MM.1S (cell line): ENCODE data around the gene PLCB1.

Source experiments
- EZH2 ChIP-seq: fragments of 300-600 bp; sonication (generic); optimal IDR thresholded peaks from 2 replicates; pipeline ENCODE3; 2017; ENCODE audit warnings: low read depth, mild to moderate bottlenecking, antibody characterized with exemption, low read length, mixed read lengths
- TF ChIP-seq, protein P1 (sequence below): fragments of 300-600 bp; sonication (generic); IDR thresholded peaks from 2 replicates; pipeline ENCODE4 v1.5.1; 2016; ENCODE audit warnings: antibody characterized with exemption, low read length, mixed read lengths

- TF ChIP-seq, protein P1, sequence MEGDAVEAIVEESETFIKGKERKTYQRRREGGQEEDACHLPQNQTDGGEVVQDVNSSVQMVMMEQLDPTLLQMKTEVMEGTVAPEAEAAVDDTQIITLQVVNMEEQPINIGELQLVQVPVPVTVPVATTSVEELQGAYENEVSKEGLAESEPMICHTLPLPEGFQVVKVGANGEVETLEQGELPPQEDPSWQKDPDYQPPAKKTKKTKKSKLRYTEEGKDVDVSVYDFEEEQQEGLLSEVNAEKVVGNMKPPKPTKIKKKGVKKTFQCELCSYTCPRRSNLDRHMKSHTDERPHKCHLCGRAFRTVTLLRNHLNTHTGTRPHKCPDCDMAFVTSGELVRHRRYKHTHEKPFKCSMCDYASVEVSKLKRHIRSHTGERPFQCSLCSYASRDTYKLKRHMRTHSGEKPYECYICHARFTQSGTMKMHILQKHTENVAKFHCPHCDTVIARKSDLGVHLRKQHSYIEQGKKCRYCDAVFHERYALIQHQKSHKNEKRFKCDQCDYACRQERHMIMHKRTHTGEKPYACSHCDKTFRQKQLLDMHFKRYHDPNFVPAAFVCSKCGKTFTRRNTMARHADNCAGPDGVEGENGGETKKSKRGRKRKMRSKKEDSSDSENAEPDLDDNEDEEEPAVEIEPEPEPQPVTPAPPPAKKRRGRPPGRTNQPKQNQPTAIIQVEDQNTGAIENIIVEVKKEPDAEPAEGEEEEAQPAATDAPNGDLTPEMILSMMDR: no peak
- no peak for TF ChIP-seq EZH2
Measured at GRCh38 chr20:8547968-8548588, 416.0 kb downstream of the PLCB1 start.
